Activated T-helper 17 cell treated with anti-CD3 and anti-CD28 coated beads, Interleukin-2, amount 50 U/mL, for 72 hours (primary cell): ENCODE data around the gene THSD7A. TPM values are rescaled to one million over a fixed set of nuclear protein-coding genes. Genes with fewer than 3 reads are reported as not detected.

Experiments used
- ATAC-seq: fragments of 150-1000 bp; cut with Tn5 transposase; replicated peaks from 2 replicates; pipeline ENCODE4 v1.10.0; 2021; ENCODE audit warnings: mild to moderate bottlenecking, moderate library complexity
- H3K27ac Mint-ChIP-seq: one replicate; pipeline ENCODE4 v1.8.0; 2022; ENCODE audit warnings: mixed read lengths
- H3K27me3 Mint-ChIP-seq: one replicate; pipeline ENCODE4 v1.8.0; 2022; ENCODE audit warnings: mixed read lengths
- H3K36me3 Mint-ChIP-seq: one replicate; pipeline ENCODE4 v1.8.0; 2022; ENCODE audit warnings: low read depth, mild to moderate bottlenecking, mixed read lengths
- H3K4me1 Mint-ChIP-seq: one replicate; pipeline ENCODE4 v1.8.0; 2022; ENCODE audit warnings: mixed read lengths
- H3K4me3 Mint-ChIP-seq: one replicate; pipeline ENCODE4 v1.8.0; 2022; ENCODE audit warnings: mild to moderate bottlenecking, mixed read lengths
- H3K9me3 Mint-ChIP-seq: one replicate; pipeline ENCODE4 v1.8.0; 2022; ENCODE audit warnings: mixed read lengths
- total RNA-seq, 2 donors: library from RNA; stranded (reverse); gene quantifications; one replicate each; pipeline ENCODE4 v1.2.3, GENCODE V29; 2022

THSD7A gene
- total RNA-seq, 2 donors from 2014 or later: 0.02 to 0.82 TPM

- Mint-ChIP-seq H3K36me3 (no peaks in the 10 kb centered on the region), H3K27ac (no peak overlapping the region), H3K4me3 (no peak overlapping the region), H3K9me3 (peaks cover 8% of the 10 kb centered on the region), H3K4me1 (no peaks in the 10 kb centered on the region), H3K27me3 (no peaks in the 10 kb centered on the region)
- no peak for ATAC-seq
Measured at GRCh38 chr7:11750191-11750590, 81.8 kb downstream of the THSD7A start.

- Mint-ChIP-seq H3K4me1 (no peaks in the 10 kb centered on the region), H3K4me3 (no peak overlapping the region), H3K9me3 (peaks cover 8% of the 10 kb centered on the region), H3K36me3 (no peaks in the 10 kb centered on the region), H3K27me3 (no peaks in the 10 kb centered on the region), H3K27ac (no peak overlapping the region)
- no peak for ATAC-seq
Measured at GRCh38 chr7:11749629-11750028, 82.4 kb downstream of the THSD7A start.

GRCh38 chr7:11748884-11749283 is 83.1 kb downstream of the THSD7A start:
- no peak overlapping the region for H3K27ac Mint-ChIP-seq
- peaks cover 8% of the 10 kb centered on the region for H3K9me3 Mint-ChIP-seq
- no peak overlapping the region for H3K4me3 Mint-ChIP-seq
- H3K36me3 Mint-ChIP-seq: no peaks in the 10 kb centered on the region
- H3K27me3 Mint-ChIP-seq: no peaks in the 10 kb centered on the region
- ATAC-seq: no peak
- H3K4me1 Mint-ChIP-seq: no peaks in the 10 kb centered on the region

- no peaks in the 10 kb centered on the region for H3K36me3 Mint-ChIP-seq
- H3K4me1 Mint-ChIP-seq: no peaks in the 10 kb centered on the region
- ATAC-seq: no peak
- no peaks in the 10 kb centered on the region for H3K27me3 Mint-ChIP-seq
- H3K4me3 Mint-ChIP-seq: no peak overlapping the region
- H3K27ac Mint-ChIP-seq: no peak overlapping the region
- H3K9me3 Mint-ChIP-seq: peaks cover 8% of the 10 kb centered on the region
Measured at GRCh38 chr7:11747715-11748485, 84.1 kb downstream of the THSD7A start.

- H3K4me3 Mint-ChIP-seq: no peak overlapping the region
- H3K9me3 Mint-ChIP-seq: peaks cover 8% of the 10 kb centered on the region
- no peaks in the 10 kb centered on the region for H3K27me3 Mint-ChIP-seq
- no peak overlapping the region for H3K27ac Mint-ChIP-seq
- no peaks in the 10 kb centered on the region for H3K36me3 Mint-ChIP-seq
- H3K4me1 Mint-ChIP-seq: no peaks in the 10 kb centered on the region
- no peak for ATAC-seq
Measured at GRCh38 chr7:11746591-11746990, 85.4 kb downstream of the THSD7A start.

GRCh38 chr7:11743548-11743947 is 88.5 kb downstream of the THSD7A start:
- peaks cover 7% of the 10 kb centered on the region for H3K9me3 Mint-ChIP-seq
- H3K27me3 Mint-ChIP-seq: no peaks in the 10 kb centered on the region
- H3K4me3 Mint-ChIP-seq: no peak overlapping the region
- H3K36me3 Mint-ChIP-seq: no peaks in the 10 kb centered on the region
- no peak overlapping the region for H3K27ac Mint-ChIP-seq
- H3K4me1 Mint-ChIP-seq: no peaks in the 10 kb centered on the region
- ATAC-seq: no peak

- peaks cover 7% of the 10 kb centered on the region for H3K9me3 Mint-ChIP-seq
- no peaks in the 10 kb centered on the region for H3K36me3 Mint-ChIP-seq
- H3K27me3 Mint-ChIP-seq: no peaks in the 10 kb centered on the region
- no peak overlapping the region for H3K4me3 Mint-ChIP-seq
- no peak overlapping the region for H3K27ac Mint-ChIP-seq
- no peak for ATAC-seq
- H3K4me1 Mint-ChIP-seq: no peaks in the 10 kb centered on the region
Measured at GRCh38 chr7:11743016-11743415, 89.0 kb downstream of the THSD7A start.

- H3K4me3 Mint-ChIP-seq: no peak overlapping the region
- H3K9me3 Mint-ChIP-seq: peaks cover 4% of the 10 kb centered on the region
- no peaks in the 10 kb centered on the region for H3K4me1 Mint-ChIP-seq
- ATAC-seq: no peak
- no peaks in the 10 kb centered on the region for H3K27me3 Mint-ChIP-seq
- H3K27ac Mint-ChIP-seq: no peak overlapping the region
- H3K36me3 Mint-ChIP-seq: no peaks in the 10 kb centered on the region
Measured at GRCh38 chr7:11742496-11742895, 89.5 kb downstream of the THSD7A start.

GRCh38 chr7:11737723-11738122 is 94.3 kb downstream of the THSD7A start:
- Mint-ChIP-seq H3K27ac (no peak overlapping the region), H3K36me3 (no peaks in the 10 kb centered on the region), H3K9me3 (peaks cover 9% of the 10 kb centered on the region), H3K4me1 (no peaks in the 10 kb centered on the region), H3K4me3 (no peak overlapping the region), H3K27me3 (no peaks in the 10 kb centered on the region)
- no peak for ATAC-seq

- no peaks in the 10 kb centered on the region for H3K27me3 Mint-ChIP-seq
- H3K4me1 Mint-ChIP-seq: no peaks in the 10 kb centered on the region
- H3K36me3 Mint-ChIP-seq: no peaks in the 10 kb centered on the region
- H3K27ac Mint-ChIP-seq: no peak overlapping the region
- H3K9me3 Mint-ChIP-seq: peaks cover 6% of the 10 kb centered on the region
- H3K4me3 Mint-ChIP-seq: no peak overlapping the region
- ATAC-seq: no peak
Measured at GRCh38 chr7:11732207-11732606, 99.8 kb downstream of the THSD7A start.

- no peak for ATAC-seq
- H3K27me3 Mint-ChIP-seq: no peaks in the 10 kb centered on the region
- H3K4me3 Mint-ChIP-seq: no peak overlapping the region
- no peaks in the 10 kb centered on the region for H3K9me3 Mint-ChIP-seq
- no peaks in the 10 kb centered on the region for H3K36me3 Mint-ChIP-seq
- H3K4me1 Mint-ChIP-seq: no peaks in the 10 kb centered on the region
- no peak overlapping the region for H3K27ac Mint-ChIP-seq
Measured at GRCh38 chr7:11730725-11731124, 101.3 kb downstream of the THSD7A start.

- Mint-ChIP-seq H3K27ac (no peak overlapping the region), H3K4me1 (no peaks in the 10 kb centered on the region), H3K9me3 (peaks cover 4% of the 10 kb centered on the region), H3K4me3 (no peak overlapping the region), H3K36me3 (no peaks in the 10 kb centered on the region), H3K27me3 (no peaks in the 10 kb centered on the region)
- ATAC-seq: no peak
Measured at GRCh38 chr7:11727864-11728263, 104.1 kb downstream of the THSD7A start.

GRCh38 chr7:11726794-11727155 is 105.2 kb downstream of the THSD7A start:
- Mint-ChIP-seq H3K4me3 (no peak overlapping the region), H3K27me3 (no peaks in the 10 kb centered on the region), H3K36me3 (no peaks in the 10 kb centered on the region), H3K4me1 (no peaks in the 10 kb centered on the region), H3K9me3 (peaks cover 4% of the 10 kb centered on the region), H3K27ac (no peak overlapping the region)
- ATAC-seq: no peak

- ATAC-seq: no peak
- Mint-ChIP-seq H3K4me1 (no peaks in the 10 kb centered on the region), H3K27ac (no peak overlapping the region), H3K4me3 (no peak overlapping the region), H3K36me3 (no peaks in the 10 kb centered on the region), H3K9me3 (peaks cover 4% of the 10 kb centered on the region), H3K27me3 (no peaks in the 10 kb centered on the region)
Measured at GRCh38 chr7:11726001-11726793, 105.8 kb downstream of the THSD7A start.

GRCh38 chr7:11716185-11716584 is 115.8 kb downstream of the THSD7A start:
- no peak overlapping the region for H3K4me3 Mint-ChIP-seq
- no peaks in the 10 kb centered on the region for H3K9me3 Mint-ChIP-seq
- no peak overlapping the region for H3K27ac Mint-ChIP-seq

More at GRCh38 chr7:11716185-11716584, 115.8 kb downstream of the THSD7A start:
- no peaks in the 10 kb centered on the region for H3K27me3 Mint-ChIP-seq
- H3K4me1 Mint-ChIP-seq: no peaks in the 10 kb centered on the region
- no peaks in the 10 kb centered on the region for H3K36me3 Mint-ChIP-seq
- no peak for ATAC-seq
